Measurements from ENCODE around the gene POLN. TPM values are rescaled to one million over a fixed set of nuclear protein-coding genes. Genes with fewer than 3 reads are reported as not detected.

Gene POLN
- polyA plus RNA-seq, 1 experiment = 0.35 TPM

DNA sequence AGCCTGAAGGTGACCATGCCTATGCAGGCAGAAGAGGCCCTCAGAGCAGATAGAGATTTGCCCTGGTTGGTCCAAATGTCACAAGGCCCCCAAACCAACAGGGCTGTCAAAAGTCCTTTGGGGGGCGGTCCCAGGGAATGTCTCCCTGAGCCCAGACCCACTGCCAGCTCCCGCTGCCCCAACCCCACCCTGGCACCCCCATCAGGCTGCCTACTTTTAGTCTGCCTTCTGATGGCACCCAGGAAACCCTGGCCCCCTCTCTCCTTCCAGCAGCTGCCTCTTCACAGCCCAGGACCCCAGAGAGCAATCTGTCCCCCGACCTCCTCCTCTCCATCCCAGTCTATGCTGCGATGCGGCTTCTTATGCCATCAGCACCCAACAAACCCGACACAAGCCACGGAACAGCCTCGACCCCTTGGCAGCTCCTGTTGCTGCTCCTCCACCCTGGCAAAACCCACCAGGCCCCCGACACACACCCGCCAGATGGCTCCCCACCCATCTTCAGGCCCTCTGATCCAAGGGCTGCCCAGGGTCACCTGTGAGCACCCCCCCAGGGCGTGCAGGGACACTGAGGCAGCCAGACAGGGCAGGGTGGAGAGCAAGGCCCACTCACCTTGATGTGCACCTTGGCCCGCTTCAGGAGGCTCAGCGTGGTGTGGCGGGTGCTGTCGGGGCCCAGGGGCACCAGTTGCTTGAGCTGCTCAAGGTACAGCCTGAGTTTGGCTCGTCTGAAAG is 10.0 kb upstream of the POLN start:
- POLR2A ChIA-PET = interaction anchor here (2.8 kb wide), 1 partner anchor 10 kb away, joined by 8 read pairs; the partner anchor contains the start of gene MXD4
- Histone ChIP-seq H3K27ac (ENCODE audit: low read depth, low read length) (no peak overlapping the region), H3K9me3 (ENCODE audit: control insufficient read depth, insufficient read depth, low read length) (no peaks in the 10 kb centered on the region), H3K27me3 (ENCODE audit: control insufficient read depth, insufficient read depth, low read length) (no peaks in the 10 kb centered on the region), H3K4me3 (ENCODE audit: low read depth, low read length) (no peak overlapping the region)
- TF ChIP-seq, protein P1, sequence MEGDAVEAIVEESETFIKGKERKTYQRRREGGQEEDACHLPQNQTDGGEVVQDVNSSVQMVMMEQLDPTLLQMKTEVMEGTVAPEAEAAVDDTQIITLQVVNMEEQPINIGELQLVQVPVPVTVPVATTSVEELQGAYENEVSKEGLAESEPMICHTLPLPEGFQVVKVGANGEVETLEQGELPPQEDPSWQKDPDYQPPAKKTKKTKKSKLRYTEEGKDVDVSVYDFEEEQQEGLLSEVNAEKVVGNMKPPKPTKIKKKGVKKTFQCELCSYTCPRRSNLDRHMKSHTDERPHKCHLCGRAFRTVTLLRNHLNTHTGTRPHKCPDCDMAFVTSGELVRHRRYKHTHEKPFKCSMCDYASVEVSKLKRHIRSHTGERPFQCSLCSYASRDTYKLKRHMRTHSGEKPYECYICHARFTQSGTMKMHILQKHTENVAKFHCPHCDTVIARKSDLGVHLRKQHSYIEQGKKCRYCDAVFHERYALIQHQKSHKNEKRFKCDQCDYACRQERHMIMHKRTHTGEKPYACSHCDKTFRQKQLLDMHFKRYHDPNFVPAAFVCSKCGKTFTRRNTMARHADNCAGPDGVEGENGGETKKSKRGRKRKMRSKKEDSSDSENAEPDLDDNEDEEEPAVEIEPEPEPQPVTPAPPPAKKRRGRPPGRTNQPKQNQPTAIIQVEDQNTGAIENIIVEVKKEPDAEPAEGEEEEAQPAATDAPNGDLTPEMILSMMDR (IDR thresholded peaks at IDR 0.05; ENCODE audit: low read depth, low read length) = no peak
- DNase-seq (ENCODE audit: low read depth, low spot score) = no peak
- CTCF ChIA-PET = no interaction called here

DNA sequence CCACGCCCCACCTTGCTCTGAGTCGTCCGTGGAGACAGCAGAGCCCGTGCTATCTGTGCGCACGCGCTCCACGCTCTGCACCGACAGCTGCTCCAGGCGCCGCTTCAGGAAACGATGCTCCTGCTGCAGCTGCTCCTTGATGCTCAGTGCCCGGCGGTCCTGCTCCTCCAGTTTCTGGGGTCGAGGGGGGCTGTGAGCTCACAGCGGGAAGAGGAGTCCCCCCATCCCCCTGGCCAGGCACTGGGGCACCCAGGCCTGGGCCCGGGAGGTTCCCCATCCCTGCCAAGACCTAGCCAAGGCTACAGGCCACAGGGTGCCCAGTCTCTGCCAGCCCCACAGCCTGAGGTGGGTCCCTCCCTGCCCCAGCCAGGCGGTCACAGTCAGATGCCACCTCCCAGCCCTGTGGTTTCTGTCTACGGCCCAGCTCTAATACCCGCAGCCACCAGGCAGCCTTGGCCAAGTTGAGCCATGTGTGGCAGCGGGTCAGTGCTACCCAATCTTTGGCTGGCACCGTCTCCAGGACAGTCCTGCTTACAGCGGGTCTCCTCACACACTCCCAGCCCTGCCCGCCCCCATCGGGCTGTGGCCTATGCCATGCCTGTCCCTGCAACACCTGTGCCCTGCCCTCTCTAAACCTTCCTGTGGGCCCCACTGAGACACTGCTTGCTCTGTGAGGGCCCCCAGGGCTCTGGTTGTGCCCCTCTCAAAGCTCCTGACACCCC is 9.3 kb upstream of the POLN start:
- POLR2A ChIA-PET = interaction anchor here (0.5 to 2.8 kb wide), 2 partner anchors 11 to 477 kb away, joined by 4 to 8 read pairs; partner anchors contain the start of gene MXD4
- TF ChIP-seq, protein P1 (IDR thresholded peaks at IDR 0.05; ENCODE audit: low read depth, low read length) = no peak
- Histone ChIP-seq H3K27me3 (ENCODE audit: control insufficient read depth, insufficient read depth, low read length) (no peaks in the 10 kb centered on the region), H3K4me3 (ENCODE audit: low read depth, low read length) (no peak overlapping the region), H3K9me3 (ENCODE audit: control insufficient read depth, insufficient read depth, low read length) (no peaks in the 10 kb centered on the region), H3K27ac (ENCODE audit: low read depth, low read length) (no peak overlapping the region)
- CTCF ChIA-PET = no interaction called here
- DNase-seq (ENCODE audit: low read depth, low spot score) = no peak

DNA sequence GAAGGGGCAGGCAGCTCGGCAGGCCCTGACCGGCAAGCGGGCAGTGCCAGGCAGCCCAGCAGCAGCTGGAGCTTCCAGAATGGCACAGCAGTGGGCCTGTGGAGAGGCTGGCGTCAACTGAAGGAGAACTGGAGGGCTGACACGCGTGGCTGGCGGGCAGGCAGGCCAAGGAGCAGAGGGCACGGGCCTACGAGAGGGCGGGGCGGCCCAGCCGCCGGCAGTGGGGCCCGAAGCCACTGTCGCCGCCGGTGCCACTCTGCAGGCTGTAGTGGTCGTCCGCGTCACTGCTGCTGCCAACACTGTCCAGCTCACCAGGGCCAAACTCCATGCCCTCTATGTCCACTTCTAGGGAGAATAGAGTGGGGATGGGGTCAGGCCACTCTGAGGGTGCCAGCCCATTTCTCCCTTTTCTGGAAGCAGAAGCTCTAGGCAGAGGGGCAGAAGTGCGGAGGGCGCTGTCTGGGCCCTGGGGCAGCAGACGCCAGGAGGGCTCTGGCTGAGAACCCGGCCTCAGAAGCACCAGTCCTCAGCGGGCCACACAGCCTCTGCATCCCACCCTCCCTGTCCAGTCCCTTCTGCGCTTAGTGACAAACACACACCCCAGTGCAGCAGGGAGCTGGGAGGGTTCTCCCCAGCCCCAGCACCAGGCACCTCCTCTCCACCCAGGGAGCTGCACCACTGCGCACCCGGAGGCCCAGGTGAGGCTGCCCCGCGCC is 8.6 kb upstream of the POLN start:
- CTCF ChIA-PET = no interaction called here
- H3K4me3 ChIP-seq (ENCODE audit: low read depth, low read length) = no peak overlapping the region
- TF ChIP-seq, protein P1 (IDR thresholded peaks at IDR 0.05; ENCODE audit: low read depth, low read length) = no peak
- no peaks in the 10 kb centered on the region for H3K27me3 ChIP-seq (ENCODE audit: control insufficient read depth, insufficient read depth, low read length)
- no peaks in the 10 kb centered on the region for H3K9me3 ChIP-seq (ENCODE audit: control insufficient read depth, insufficient read depth, low read length)
- H3K27ac ChIP-seq (ENCODE audit: low read depth, low read length) = no peak overlapping the region
- POLR2A ChIA-PET = interaction anchor here (0.5 to 2.8 kb wide), 3 partner anchors 8 to 478 kb away, joined by 3 to 8 read pairs (median 4); partner anchors contain the start of genes HAUS3, MXD4 and POLN
- DNase-seq (ENCODE audit: low read depth, low spot score) = no peak

- DNase-seq (ENCODE audit: low read depth, low spot score) = no peak
- no peaks in the 10 kb centered on the region for H3K9me3 ChIP-seq (ENCODE audit: control insufficient read depth, insufficient read depth, low read length)
- H3K27ac ChIP-seq (ENCODE audit: low read depth, low read length) = no peak overlapping the region
- H3K4me3 ChIP-seq (ENCODE audit: low read depth, low read length) = no peak overlapping the region
- H3K27me3 ChIP-seq (ENCODE audit: control insufficient read depth, insufficient read depth, low read length) = no peaks in the 10 kb centered on the region
- TF ChIP-seq, protein P1 (IDR thresholded peaks at IDR 0.05; ENCODE audit: low read depth, low read length) = no peak
- ChIA-PET CTCF (no interaction called here), POLR2A (interaction anchor here (0.8 kb wide), 1 partner anchor 8 kb away, joined by 3 read pairs; the partner anchor contains the start of genes HAUS3 and POLN)
Observed at GRCh38 chr4:2249526-2250356, 7.8 kb upstream of the POLN start.

Measured in AG04450 (cell line).